T1000 (cell line): ENCODE results near the gene HIBCH.
"Not testable (repeated sequence)": the region's sequence is repeated elsewhere in the genome, so short reads cannot be mapped to it uniquely, and the experiment has no call there.

Source experiments
- DNase-seq: peaks from one replicate; lab custom pipeline; 2025; ENCODE audit warnings: mixed read lengths; lab: John Stamatoyannopoulos, UW

Gene HIBCH

GRCh38 chr2:190235101-190235500, 84.5 kb downstream of the HIBCH start:
- no peak for DNase-seq

DNA sequence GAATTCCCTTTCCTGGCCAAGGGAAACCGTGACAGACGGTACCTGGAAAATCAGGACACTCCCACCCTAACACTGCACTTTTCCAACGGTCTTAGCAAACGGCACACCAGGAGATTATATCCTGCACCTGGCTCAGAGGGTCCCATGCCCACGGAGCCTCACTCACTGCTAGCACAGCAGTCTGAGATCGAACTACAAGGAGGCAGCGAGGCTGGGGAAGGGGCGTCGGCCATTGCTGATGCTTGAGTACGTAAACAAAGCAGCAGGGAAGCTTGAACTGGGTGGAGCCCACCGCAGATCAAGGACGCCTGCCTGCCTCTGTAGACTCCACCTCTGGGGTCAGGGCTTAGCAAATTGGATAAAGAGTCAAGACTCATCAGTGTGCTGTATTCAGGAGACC, 95.6 kb downstream of the HIBCH start:
- DNase-seq = not testable (repeated sequence)

GRCh38 chr2:190222745-190223144, 96.9 kb downstream of the HIBCH start:
- not testable (repeated sequence) for DNase-seq

GRCh38 chr2:190221429-190221828, 98.2 kb downstream of the HIBCH start:
- DNase-seq = no peak

DNA sequence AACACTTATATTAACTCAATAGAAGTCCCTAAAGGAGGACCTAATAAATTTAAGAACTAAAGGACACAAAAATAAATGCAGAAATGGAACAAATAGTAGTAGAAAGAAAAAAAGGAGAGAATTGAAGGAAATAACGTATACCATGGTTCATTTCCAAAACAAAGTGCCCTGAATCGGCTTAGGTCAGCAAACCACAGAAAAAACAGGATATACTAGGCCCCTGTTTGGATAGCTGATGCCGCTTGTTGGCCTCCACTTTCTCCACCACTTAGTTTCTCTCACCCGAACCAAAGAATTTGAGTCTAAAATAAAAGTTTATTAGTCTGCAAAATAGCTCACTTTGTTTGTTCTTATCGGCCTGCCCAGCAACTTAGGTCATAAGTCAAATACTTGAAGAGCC, 100.4 kb downstream of the HIBCH start:
- DNase-seq = no peak

DNA sequence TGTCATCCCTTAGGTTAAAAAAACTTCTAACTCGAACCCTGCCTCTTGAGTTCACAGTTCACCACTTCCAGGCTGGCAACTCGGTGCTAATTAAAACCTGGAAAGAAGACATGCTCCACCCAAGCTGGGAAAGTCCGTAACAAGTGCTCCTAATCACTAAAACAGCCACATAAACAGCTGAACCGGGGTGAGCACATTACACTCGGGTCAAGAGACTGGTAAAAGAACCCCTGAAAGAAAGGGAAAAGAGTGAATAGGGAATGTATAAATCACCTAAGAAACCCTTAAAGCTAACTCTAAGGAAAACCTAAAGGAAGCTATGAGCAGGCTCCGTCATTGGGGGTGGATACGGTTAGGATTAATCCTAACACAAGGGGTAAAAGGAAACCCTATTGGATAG, 102.0 kb downstream of the HIBCH start:
- DNase-seq = no peak

GRCh38 chr2:190216829-190217228, 102.8 kb downstream of the HIBCH start:
- no peak for DNase-seq

- no peak for DNase-seq
Observed at GRCh38 chr2:190215620-190216019, 104.0 kb downstream of the HIBCH start.

DNA sequence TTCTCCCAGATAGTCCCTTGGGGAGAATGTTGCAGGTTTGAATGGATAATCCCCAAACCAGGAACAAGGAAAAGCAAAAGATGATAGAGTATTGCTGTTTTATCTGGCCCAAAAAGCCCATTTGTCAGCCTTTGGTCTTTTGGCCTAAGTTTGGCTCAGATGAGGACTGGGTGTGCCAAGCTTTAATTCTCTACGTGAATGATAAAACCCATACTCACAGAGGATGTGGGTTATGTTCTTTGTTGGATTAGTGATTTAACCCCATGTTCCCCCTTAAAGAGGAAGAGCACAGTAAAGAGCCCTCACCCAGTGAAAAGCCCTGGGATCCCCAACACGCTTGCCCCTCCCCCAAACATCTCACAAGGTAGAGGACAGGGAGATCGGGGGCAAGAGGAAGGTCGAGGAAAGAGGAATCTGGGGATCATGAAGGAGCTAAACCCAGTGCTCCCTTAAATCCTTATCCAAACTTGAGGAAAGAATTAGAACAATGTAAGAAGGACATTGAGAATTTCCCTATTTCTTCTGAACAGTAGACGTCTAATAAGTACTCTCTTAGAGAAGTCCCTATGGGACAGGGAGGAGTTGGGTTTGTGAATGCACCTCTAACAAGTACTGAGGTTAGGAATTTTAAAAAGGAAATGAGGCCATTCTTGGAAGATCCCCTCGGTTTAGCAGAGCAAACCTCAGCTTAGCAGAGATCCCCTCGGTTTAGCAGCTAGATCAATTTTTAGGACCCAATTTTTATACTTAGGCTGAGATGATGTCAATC, 105.0 kb downstream of the HIBCH start:
- DNase-seq = no peak

GRCh38 chr2:190213441-190214335, 105.9 kb downstream of the HIBCH start:
- no peak for DNase-seq

- no peak for DNase-seq
Observed at GRCh38 chr2:190210471-190210870, 109.2 kb downstream of the HIBCH start.

- no peak for DNase-seq
Observed at GRCh38 chr2:190209559-190209958, 110.1 kb downstream of the HIBCH start.

- no peak for DNase-seq
Observed at GRCh38 chr2:190207930-190208329, 111.7 kb downstream of the HIBCH start.

GRCh38 chr2:190205657-190206056, 114.0 kb downstream of the HIBCH start:
- DNase-seq = no peak

GRCh38 chr2:190202604-190203003, 117.0 kb downstream of the HIBCH start:
- DNase-seq = no peak

DNA sequence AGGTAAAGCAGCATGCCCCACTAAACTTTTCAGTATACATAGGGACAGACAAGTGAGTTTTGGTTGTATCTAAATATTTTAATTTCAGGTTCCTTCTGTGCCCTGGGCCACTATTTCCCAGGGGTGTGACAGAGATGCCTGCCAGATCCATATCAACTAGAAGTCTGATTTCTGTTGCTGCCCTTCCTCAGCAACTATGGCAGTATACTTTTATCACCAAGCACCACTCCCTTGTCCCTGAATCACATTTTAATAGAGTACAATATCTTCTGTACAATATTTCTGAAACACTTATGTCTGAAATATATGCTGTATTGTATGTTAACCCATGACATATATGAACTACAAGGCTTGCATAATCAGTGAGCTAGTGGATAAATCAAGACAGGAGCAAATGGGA, 117.6 kb downstream of the HIBCH start:
- no peak for DNase-seq

- no peak for DNase-seq
Observed at GRCh38 chr2:190200603-190201002, 119.0 kb downstream of the HIBCH start.

GRCh38 chr2:190199530-190199929, 120.1 kb downstream of the HIBCH start:
- DNase-seq = no peak

- no peak for DNase-seq
Observed at GRCh38 chr2:190199109-190199508, 120.5 kb downstream of the HIBCH start.

DNA sequence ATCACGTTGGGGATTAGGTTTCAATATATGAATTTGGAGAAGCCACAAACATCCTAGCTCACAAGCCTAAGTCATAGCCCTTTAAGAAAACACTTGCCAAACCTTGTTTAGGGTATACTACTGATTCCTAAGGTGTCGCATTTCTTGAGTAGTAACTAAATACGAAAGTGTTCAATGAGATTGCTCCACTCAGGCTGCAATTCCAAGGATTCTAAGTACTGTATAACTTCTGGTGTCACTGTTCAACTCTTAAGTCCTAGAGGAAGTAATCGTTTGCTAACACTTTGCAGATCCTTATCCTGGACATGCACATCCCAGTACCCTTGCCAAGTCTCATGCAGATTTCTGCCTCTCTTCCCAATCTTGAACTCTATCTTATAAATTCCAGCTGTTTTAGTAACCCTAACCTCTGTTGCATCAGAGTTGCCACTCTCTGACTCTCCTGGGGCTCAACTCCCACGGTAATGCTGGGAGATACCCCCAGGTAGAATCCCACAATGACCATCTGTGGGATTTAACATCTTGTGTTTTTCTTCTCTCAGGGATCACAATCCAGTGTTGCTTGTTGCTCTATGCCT, 122.4 kb downstream of the HIBCH start:
- no peak for DNase-seq

GRCh38 chr2:190190507-190191162, 129.0 kb downstream of the HIBCH start:
- no peak for DNase-seq

- DNase-seq = no peak
Observed at GRCh38 chr2:190188289-190188688, 131.3 kb downstream of the HIBCH start.
